HG02973 (cell line): ENCODE data around the gene VWF.

Experiments
- ATAC-seq: cut with Tn5 transposase; IDR thresholded peaks from one replicate; pipeline ENCODE4 v1.9.1; 2021; ENCODE audit warnings: moderate library complexity; ENCODE audit not compliant: unreplicated experiment

Gene VWF

DNA sequence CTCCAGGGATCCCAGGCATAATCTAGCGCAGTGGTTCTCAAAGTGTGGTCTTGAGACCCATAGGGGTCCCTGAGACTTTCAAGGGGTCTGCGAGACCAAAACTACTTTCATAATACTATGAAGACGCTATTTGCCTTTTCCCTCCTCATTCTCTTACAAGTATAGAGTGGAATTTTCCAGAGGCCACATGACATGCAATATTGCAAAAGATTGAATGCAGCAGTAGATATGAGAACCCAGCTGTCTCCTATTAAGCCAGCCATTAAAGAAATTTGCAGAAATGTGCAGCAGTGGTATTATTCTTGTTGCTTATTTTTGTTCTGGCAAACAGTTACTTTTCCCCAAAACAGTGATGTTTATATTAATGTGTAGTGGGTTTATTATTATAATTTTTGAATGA, 62.8 kb downstream of the VWF start:
- ATAC-seq = no peak

- no peak for ATAC-seq
These were observed 64.5 kb downstream of the VWF start for GRCh38 chr12:6059860-6060565.

- ATAC-seq = no peak
These were observed 65.2 kb downstream of the VWF start for GRCh38 chr12:6059221-6059620.

- no peak for ATAC-seq
These were observed 65.8 kb downstream of the VWF start for GRCh38 chr12:6058481-6059161.

GRCh38 chr12:6057700-6058099, 66.8 kb downstream of the VWF start:
- ATAC-seq = no peak

DNA sequence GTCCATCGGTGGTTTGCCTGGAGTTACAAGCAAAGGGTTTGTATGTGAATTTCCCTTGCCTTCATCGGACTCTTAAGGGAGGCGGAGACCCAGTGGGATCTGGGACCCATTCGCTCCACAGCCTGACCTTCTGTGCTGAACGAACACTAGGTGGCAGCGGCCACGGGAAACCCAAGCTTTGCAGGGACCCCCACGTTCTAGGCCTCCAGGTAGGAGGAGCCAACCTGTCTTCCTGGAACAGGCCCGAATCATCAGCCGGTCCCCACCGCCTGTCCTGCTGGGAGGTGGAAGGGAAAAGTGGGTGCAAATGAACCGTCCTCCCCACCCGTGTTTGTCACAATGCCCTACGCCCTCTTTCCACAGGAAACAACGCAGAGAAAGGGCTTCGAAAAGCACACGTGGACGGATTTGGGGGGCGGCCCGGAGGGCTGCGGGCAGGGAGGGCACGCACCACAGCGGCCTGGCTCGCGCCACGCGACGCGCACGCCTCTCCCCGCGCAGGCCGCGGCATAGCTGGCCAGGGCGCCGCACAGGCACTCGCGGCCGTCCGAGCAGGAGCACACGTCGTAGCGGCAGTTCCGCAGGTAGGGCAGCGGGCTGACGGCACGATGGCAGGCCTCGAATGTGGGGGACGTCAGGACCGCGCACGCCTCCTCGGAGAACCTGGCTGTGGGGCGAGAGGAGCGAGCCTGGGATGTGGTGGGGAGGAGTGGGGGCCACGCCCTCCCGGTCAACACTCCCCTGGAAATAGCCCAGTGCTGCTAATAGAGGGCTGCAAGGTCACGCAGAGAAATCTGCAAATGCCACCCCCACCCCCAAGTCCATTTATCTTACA, 67.8 kb downstream of the VWF start:
- ATAC-seq = no peak

DNA sequence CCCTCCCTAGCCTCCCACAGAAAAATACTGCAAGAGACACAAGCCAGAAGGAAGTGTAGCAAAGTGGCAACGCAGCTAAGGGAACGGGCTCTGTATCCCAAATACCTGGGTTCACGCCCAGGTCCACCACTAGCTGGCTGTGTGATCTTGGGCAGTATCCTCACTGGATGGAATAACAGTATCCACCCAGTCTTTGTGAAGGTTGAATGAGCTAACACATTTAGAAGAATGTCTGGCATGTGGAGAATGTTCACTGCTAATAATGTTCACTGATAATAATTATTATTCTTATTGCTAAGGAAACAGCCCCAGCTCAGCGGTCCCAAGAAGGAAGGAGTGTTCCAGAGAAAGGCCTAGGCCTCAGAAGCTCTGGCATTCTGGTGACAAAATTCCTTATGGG, 70.9 kb downstream of the VWF start:
- no peak for ATAC-seq

GRCh38 chr12:6052940-6053329, 71.5 kb downstream of the VWF start:
- no peak for ATAC-seq

DNA sequence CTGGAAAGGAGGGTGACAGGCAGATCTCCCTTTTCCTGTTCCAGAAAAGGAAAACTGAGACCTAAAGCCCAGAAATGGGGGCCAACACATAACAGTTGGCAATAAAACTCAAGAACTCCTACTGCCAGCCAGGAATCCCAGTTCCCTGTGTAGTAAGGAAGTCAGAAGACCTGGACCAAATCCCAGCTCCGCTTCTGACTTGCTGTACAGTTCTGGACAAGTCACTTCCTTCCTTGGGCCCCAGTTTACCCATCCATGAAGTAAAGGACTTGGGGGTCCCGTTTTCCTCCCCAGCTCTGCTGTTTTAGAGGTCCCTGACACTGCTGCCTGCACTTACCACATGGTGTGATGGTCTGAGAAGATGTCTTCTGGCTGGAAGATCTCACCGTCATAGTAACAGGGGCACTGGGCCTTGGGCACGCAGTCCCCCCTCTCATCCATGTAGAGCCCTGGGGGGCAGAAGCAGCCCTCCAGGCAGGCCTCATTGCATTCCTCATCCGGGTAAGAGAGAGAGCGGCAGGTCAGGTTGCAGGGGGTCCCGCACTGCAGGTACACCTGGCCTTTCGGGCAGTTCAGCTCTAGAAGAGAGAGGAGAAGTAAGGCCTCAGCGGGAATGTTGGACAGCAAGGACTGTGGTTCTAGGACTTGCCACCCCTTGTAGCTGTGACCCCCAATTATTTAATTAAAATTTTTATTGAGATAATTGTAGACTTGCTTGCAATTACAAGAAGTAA, 72.1 kb downstream of the VWF start:
- no peak for ATAC-seq

DNA sequence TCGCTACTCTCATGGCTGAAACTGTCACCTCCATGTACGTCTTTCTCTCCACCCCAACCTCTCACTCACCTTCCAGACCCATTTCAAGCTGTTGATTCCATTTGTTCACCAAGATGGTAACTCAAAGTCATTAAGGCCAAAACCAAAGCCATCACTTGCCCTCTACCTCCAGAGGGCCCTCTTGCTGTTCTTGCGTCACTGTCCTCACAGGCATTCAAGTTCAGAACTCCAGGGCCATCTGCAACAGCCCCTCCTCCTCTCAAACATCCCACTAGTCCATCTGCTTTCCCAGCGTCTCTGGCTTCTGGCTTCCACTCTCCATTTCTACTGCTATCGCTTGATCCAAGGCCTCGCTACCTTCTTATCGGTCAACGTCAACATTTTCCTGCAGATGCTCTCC, 74.5 kb downstream of the VWF start:
- ATAC-seq = no peak

DNA sequence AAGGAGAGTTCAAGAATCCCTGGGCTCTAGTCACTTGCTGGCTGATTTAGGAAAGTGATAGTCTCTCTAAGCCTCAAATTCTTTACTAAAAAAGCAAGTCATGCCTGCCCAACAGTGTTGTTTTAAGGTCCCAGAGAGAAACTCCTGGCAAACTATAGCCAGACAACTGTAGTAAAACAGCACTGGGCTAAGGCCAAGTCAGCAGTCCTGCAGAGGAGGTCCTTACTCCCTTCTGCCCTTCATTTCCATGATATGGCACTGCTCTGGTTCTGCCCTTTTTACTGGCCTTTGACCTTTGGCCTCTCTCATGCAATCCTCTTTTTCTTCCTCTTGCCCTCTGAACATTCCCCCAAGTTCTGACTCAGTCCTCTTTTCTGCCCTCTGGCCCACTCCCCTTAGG, 74.9 kb downstream of the VWF start:
- no peak for ATAC-seq

GRCh38 chr12:6047249-6048237, 76.9 kb downstream of the VWF start:
- ATAC-seq = no peak

DNA sequence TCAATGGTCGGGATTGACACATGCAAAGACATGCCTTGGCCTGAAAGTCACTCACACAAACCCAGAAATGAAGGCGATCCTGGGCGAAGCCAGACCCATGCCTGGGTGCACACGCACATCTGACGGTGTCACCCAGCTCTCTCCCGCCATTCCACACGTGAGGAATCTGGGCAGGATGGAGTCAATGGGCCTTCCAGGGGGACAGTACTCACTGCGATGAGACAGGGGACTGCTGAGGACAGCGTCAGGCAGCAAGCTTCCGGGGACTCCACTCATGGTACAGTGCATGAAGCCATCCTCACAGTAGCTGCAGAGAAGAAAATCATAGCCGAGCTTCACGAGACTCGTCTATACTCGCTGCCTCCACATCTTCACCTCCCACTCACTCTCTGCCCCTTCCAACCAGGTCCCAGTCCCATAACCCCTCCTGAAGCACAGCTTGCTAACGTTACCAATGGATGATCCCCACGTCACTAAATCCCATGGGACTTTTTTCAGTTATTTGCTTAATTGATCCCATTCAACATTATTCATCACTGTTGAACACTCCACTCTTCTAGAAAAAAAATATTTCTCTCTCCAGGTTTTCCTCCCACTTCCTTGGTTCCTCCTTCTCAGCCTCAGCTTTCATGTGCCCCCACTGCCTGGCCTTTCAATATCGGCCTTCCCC, 77.8 kb downstream of the VWF start:
- ATAC-seq = no peak

DNA sequence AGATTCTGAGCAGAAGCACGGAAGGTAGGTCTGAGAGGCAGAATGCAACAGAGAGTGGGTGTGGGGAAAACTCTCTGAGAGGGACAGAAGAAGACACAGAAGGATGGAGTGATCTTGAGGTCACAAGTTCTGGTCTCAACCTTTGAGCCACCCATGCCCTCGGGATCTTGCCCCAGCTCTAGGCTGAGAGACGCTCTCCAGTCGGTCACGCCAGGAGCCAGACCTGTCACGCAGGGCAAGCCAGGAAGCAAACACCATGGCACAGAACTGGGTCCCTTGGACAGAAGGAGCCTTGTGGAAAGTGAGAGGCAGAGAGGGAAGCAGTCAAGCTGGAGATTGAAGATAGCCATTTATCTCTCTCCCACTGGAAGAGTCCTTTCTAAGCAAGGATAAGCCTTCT, 79.0 kb downstream of the VWF start:
- ATAC-seq = no peak

- no peak for ATAC-seq
These were observed 80.4 kb downstream of the VWF start for GRCh38 chr12:6044082-6044481.

DNA sequence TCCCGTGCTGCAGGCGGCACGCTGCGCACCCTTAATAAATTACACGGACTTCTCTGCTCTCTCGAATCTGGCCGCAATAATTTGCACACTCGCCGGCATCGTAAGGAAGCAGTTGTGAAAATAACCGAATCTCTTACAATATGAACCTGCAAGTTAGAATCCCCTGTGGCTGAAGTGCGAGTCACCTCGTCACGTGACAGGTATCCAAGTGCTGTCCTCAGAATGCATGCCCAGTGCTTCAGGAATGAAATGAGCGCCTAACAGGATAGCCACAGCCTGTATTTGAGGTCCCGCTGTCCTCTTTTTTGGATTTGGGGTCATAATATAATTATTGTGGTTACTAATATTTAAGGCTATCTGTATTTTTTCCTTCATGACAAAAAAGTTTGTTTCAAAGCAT, 82.0 kb downstream of the VWF start:
- no peak for ATAC-seq

DNA sequence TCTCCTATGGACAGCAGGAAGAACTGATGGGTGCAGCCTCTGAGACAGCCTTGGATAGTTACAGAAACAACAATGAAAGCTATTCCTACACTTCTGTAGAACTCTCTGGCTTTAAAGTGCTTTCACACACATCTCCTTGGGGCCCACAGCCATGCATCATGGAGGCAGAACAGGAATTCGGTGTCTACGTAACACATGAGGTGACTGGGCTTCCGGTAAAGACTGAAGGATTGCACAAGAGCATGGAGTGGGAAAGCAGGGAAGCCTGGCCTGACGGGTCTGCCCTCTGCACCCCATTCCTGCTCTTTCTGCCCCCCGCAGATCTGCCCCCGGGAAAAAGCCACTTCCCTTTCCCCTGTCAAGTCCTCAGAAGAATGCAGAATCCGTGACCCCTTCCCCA, 82.6 kb downstream of the VWF start:
- no peak for ATAC-seq

- ATAC-seq = no peak
These were observed 83.7 kb downstream of the VWF start for GRCh38 chr12:6040815-6041214.

DNA sequence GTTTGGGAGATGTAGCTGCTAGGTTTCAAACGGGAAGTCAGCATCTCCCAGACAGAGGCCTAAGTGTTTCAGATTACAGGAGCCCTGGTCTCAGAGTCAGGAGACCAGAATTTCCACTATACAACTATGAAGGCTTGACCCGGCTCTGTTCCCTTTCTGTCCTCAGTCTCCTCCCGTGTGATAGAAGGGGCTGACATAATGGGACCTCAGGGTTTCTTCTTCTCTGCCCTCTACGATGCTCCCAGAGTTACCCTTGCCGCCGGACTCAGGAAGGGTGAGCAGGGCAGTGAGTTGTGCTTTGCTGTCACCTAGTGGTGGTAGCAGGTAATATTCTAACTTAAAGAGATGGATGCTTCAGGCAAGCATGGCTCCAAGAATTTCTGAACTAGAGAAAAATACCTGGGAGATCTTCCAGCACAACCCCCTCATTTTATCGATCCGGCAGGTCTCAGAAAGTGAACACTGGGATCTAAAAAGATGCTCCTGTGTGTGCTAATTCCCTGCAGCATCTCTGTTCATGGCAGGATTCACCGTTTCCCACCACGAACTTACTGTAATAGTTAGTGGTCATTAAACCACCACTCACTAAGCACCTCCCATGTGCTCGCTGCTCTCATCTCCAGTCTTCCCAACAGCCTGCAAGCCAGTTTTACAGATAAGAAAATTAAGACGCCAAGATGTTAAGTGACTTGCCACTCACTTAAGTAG, 84.4 kb downstream of the VWF start:
- ATAC-seq = peak; percentile 58
